ENCODE results near the gene PAX5.
A peak's percentile ranks its signal among the peaks of the same experiment; 100 is the strongest.

The PAX5 gene

DNA sequence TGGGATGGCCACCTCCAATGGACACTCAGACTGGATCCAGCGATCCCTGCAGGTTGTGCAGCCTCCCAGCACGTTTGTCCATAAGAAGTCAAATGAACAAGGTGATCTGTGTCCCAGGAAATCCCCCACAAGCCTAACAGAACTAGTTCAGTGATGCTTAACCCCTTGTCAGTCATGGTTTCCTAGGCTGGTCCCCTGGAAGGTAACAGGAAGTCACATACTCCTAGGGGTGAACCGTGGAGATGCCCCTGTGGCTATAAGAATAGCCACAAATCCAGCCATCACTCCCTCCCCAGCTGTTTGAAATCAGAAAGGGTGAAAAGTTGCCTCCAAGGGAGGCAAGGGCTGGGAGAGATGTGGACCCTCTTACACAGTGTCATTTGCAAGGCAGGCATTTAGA is 22.5 kb downstream of the PAX5 start:
- DNase-seq, result no peak

DNA sequence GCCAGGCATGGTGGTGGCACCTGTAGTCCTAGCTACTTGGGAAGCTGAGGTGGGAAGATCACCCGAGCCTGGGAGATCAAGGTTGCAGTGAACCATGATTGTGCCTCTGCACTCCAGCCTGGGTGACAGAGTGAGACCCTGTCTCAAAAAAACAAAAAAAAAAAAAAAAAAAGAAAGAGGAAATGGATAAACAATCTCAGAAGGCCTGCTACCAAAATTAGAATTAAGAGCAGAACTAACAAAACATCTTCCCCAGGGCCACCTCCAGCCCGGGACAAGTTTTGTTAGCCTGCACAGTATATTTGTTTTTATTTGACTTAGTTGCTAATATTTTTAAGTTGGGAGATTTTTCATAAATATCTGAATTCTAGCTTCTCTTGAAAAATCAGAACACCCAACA is 23.1 kb downstream of the PAX5 start:
- DNase-seq, result no peak

GRCh38 chr9:37010180-37010579 is 23.9 kb downstream of the PAX5 start:
- no peak for DNase-seq

DNA sequence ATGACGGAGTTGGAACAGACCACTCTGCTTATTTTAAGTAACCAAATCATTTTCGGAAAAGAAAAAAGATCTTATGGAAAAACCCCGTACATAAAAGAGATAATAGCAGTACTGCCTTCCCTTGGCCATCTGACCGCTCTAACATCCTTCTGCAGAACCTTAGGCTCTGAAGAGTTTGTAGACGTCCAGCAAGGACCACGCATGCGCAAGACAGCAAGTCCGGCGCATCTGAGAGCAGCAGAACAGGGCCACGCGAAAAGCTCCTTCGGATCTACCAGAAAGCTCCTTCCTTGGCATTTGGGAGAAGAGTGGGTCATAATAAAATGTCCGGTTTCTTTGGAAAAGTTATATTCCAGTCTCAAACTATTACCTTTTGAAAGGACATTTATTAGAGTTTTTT is 26.8 kb downstream of the PAX5 start:
- no peak for DNase-seq

DNA sequence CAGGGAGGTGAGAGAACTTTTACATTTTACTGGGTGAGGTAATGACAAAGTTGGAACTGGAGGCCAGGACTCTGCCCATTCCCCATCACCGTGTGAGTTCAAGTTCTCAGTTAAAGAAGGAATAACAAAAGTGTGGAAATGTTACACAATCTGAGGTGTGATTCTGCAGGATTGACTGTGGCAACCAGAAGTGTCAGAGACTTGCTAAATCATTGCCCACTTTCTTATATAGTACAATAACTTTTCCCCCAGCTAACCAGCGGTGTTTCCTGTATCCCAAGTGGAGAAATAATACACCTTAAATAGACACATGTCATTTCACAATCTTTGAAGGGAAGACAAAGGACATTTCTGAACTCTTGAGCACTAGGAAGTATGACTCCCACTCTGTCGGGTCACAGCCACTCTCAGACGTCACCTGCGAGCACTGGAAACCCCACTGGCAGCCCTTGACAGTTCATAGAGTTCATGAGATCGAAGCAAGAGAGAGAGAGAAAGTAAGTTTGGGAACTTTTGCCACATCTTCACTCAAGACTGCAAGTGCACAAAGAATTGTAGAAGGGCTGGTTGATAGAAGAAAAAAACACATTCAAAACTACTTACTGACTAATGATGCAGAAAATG is 28.4 kb downstream of the PAX5 start:
- no peak for DNase-seq

DNA sequence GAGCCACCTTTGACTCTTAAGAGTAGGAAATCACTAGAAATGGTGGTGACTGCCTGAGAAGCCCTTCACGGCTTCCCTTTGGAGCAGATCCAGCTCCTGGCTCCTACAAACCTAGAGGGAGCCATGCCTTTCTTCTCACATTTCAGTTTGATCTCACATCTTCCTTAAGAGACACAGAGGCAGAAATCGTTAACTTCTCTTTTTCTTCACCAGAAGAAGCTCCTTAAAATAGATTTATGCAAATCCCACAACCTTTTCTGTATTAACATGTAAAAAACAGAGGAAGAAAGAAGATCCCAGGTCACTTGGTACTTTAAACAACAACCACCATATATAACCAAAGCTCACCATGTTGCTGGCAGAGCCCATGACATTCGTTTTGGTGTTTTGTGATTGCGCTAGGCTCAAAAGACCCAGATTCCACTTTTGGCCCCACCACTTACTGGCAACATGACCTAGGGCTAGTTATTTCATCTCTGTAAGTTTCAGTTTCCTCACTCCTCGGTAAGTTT is 29.6 kb downstream of the PAX5 start:
- no peak for DNase-seq

GRCh38 chr9:37002413-37003217 is 31.5 kb downstream of the PAX5 start:
- no peak for DNase-seq

- no peak for DNase-seq
Observed at GRCh38 chr9:37002036-37002412, 32.0 kb downstream of the PAX5 start.

- DNase-seq, result no peak
Observed at GRCh38 chr9:37001459-37001858, 32.6 kb downstream of the PAX5 start.

DNA sequence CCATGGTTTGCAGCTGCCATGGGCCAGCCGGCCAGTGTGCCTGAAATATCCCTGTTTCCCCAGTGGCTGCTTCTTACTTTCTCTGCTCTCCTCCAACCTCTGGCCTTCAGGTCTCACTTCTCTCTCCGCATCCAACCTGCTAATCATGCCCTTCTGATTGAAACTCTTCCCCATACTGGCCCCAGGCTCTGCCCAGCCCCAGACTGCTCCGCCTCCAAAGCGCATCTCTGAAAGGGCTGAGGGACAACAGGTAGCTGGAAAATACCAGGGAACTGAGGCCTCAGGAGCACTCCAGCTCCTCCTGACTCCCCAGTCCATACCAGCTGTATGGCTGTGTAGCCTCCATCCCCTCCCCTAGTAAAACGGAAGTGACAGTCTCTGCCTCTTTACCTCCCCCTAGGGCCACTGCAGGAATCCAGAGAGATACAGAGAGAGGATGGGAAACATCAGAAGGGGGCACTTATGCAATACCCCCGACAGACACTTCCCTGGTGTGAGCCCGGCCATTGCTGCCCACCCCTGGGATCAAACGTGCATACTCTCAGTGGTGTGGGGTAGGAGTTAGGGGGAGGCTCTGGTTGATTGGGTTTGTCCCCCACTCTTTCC is 34.2 kb downstream of the PAX5 start:
- DNase-seq, result no peak

DNA sequence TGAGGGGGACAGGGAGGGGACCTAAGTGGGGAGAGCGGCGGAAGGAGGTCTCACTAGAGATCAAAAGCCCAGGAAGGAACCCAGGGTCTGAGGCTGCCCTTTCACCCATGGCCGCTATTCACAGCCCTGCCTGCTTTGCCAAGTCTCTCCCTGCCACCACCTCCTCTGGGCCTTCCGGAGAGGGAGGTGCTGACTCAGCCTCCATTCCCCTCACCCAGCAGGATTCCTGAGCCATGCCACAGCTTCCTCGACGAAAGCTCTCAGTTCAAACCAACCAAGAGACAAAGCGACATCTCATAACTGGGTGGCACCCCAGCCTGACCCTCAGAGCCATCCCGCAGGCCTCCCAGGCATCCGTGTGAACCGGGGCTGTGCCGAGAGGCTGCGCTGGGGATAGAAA is 36.7 kb downstream of the PAX5 start:
- DNase-seq, result no peak

DNA sequence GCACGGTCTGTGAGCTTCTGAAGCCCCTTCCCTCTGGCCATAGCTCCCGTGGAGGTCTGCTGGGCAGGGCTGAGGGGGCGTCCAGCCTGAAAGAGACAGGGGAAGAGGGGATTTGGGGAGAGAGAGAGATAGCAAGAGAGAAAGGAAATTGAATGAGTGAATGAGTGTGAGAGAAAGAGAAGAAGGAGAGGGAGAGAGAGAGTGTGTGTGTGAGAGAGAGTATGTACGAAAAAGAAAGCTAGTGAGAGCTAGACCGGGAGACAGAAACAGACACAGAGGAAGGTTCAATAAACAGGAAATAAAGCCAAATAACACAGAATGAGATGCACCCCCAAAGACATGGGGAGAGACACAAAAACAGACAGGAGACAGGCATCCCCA is 37.4 kb downstream of the PAX5 start:
- DNase-seq, result no peak

DNA sequence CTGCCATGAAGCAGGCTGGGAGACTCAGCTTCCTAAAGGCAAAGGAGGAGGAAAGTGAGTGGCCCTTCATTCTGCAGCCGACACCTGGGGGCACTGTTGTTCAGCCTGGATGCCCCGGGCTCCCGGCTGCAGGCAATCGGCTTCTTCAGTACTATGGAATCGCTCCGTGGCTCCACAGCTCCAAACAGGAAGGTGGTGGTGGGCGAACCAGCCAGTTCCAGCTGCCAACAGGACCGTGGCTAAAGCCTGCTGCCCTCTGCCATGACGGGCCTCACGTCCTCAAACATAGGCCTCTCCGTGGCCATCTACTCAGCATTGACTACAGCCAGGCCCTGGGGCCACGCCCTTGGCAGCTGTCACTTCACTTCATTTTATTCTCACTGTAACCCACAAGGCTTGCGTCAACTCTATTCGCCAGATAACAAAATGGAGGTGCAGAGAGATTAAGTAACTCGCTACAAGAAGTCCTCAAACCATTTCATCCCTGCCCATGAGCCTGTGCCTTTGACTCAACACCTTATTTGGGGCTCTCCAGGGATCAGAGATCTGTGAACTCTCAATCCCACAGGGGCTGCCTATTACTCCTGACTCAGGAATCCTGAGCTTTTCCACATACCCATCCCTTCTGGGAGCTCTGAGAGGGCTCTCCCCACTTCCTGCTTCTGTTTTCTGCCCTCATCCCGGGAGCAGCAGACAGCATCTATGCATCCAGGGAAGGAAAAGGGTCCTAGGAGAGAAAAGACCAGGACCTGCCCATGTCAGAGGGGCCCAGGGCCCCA is 38.0 kb downstream of the PAX5 start:
- DNase-seq, result no peak

DNA sequence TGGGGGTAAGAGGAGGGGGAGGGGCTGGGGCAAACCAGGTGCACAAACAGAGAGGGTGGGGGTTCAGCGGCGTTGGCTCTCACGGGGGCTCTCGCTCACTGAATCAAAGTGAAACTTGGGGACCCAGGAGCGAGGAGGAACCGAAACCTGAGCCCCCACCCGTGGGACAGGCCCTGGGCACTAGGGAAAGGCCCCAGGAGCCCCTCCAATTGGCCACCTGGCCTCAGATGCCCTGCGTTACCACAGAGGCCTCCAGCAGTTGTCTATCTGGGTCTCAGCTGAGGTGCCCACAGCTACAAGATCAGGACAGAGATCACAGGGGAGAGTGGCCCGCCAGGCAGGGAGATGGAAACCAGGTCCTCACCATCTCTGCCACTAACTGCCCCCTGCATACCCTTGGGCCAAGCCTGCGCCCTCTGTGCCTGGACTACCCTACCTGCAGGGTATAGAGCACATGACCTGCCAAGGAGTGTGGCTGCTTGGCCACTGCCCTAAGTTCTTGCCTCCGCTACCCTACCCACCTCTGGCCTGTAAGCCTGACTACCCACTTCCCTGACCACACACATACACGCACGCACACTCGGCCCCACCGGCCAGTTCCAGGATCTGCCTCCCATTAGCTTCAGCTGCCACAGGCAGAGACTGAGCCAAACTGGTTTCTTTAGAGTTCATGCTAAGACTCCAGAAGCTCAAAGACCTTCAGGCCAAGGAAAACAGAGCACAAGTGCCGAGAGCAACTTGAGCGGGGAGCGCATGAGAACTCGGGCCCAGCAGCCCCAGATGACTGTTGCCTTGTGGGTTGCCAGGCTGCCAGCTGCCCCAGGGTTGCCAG is 39.9 kb downstream of the PAX5 start:
- no peak for DNase-seq

DNA sequence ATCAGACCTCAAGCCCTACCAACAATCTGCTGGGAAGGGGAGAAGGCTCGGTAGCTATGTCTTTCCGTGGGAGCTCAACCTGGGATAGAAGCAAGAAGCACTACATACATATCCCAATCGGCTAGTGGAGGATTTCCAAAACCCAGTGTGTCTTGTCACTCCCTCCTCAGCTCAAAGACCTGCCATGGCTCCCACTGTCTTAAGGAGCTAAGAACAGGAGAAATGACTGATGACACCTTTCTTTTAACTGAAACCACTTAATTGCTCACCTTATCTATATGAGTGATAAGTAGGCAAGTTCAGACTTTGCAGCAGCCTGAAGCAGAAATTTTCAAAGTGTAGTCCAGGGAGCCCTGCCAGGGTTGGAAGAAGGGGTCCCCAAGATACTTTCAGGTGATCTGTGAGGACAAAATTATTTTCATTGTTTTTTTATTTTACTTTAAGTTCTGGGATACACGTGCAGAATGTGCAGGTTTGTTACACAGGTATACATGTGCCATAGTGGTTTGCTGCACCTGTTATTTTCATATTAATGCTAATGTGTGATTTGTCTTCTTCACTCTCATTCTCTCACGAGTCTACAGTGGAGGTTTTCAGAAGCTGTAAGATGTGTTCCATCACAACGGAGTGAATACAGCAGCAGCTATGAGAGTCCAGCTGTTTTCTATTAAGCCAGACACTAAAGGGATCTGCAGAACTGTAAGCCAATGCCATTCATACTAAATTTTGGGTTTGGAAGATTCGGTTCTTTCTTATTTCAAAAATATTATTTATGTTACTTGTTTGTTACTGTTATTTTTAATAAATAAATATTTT is 41.4 kb downstream of the PAX5 start:
- DNase-seq, result no peak

GRCh38 chr9:36991516-36992134 is 42.4 kb downstream of the PAX5 start:
- DNase-seq, result peak in 1 of 2 experiments; percentile 24

- DNase-seq, result no peak
Observed at GRCh38 chr9:36988848-36989247, 45.2 kb downstream of the PAX5 start.

DNA sequence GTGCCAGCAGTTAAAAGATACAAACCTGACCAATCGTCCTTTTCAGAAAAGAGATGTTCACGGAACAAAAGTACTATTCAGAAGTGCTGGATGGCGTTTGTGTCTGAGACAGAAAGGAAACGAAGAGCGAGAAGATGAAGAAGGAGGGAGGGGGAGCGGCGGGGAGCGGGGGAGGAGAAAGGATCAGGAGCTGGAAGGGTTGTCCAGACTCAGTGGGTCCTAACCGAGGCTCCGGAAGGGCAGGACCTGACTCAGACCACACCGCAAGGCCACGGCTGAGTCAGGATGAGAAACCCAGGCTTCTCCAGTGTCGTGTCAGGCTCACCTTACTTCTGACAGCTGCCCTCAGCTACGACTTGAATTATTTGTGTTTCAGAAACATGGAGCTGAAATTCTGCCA is 46.2 kb downstream of the PAX5 start:
- DNase-seq, result no peak

- no peak for DNase-seq
Observed at GRCh38 chr9:36987409-36987808, 46.7 kb downstream of the PAX5 start.

GRCh38 chr9:36986468-36987408 is 47.3 kb downstream of the PAX5 start:
- DNase-seq, result no peak
